Stimulated activated naive CD8-positive, alpha-beta T cell treated with anti-CD3 and anti-CD28 coated beads, Interleukin-15, amount 100 ng/mL, for 72 hours (primary cell): ENCODE data around the gene EML4.
"Not testable (repeated sequence)": the region's sequence is repeated elsewhere in the genome, so short reads cannot be mapped to it uniquely, and the experiment has no call there.

Experiments used
- ATAC-seq: fragments of 150-1000 bp; cut with Tn5 transposase; 2 replicates; pipeline ENCODE4 v1.10.0; 2021; ENCODE audit warnings: mild to moderate bottlenecking, moderate library complexity
- DNase-seq, 2 donors: peaks; one replicate each; pipeline ENCODE4 v3.0.0; 2021 to 2022
- H3K27ac Mint-ChIP-seq, 2 donors: one replicate each; pipeline ENCODE4 v1.8.0; 2022; ENCODE audit warnings: mild to moderate bottlenecking in 2 of 2, mixed read lengths in 2 of 2, moderate library complexity in 2 of 2
- H3K27me3 Mint-ChIP-seq: one replicate; pipeline ENCODE4 v1.8.0; 2022; ENCODE audit warnings: mixed read lengths
- H3K4me1 Mint-ChIP-seq: one replicate; pipeline ENCODE4 v1.8.0; 2022; ENCODE audit warnings: mild to moderate bottlenecking, mixed read lengths
- H3K4me3 Mint-ChIP-seq, 2 donors: one replicate each; pipeline ENCODE4 v1.8.0; 2022; ENCODE audit warnings: mild to moderate bottlenecking in 2 of 2, mixed read lengths in 2 of 2, moderate library complexity in 1 of 2
- H3K9me3 Mint-ChIP-seq, 2 donors: one replicate each; pipeline ENCODE4 v1.8.0; 2022; ENCODE audit warnings: mixed read lengths in 2 of 2

The EML4 gene

GRCh38 chr2:42132966-42133641, 36.0 kb upstream of the EML4 start:
- peak; percentile 95 for ATAC-seq
- H3K4me1 Mint-ChIP-seq = peaks cover 80% of the 10 kb centered on the region
- peak overlapping the region; percentile 82 to 84 for H3K4me3 Mint-ChIP-seq

GRCh38 chr2:42133771-42134195, 35.4 kb upstream of the EML4 start:
- DNase-seq (no peak), ATAC-seq (no peak)
- H3K4me3 Mint-ChIP-seq = peak overlapping the region; percentile 82 to 84
- H3K4me1 Mint-ChIP-seq = peaks cover 78% of the 10 kb centered on the region
- H3K27ac Mint-ChIP-seq = peak overlapping the region; percentile 92
- H3K27me3 Mint-ChIP-seq = no peaks in the 10 kb centered on the region
- no peaks in the 10 kb centered on the region for H3K9me3 Mint-ChIP-seq

More at GRCh38 chr2:42132966-42133641, 36.0 kb upstream of the EML4 start:
- H3K27ac Mint-ChIP-seq = peak overlapping the region; percentile 92 to 95
- no peaks in the 10 kb centered on the region for H3K27me3 Mint-ChIP-seq
- peak; percentile 85 to 90 for DNase-seq
- no peaks in the 10 kb centered on the region for H3K9me3 Mint-ChIP-seq

GRCh38 chr2:42134401-42134932, 34.7 kb upstream of the EML4 start:
- H3K27ac Mint-ChIP-seq, H3K9me3 Mint-ChIP-seq, ATAC-seq, DNase-seq, H3K4me3 Mint-ChIP-seq, H3K27me3 Mint-ChIP-seq: not testable (repeated sequence)
- H3K4me1 Mint-ChIP-seq = peaks cover 78% of the 10 kb centered on the region

GRCh38 chr2:42135381-42136312, 33.5 kb upstream of the EML4 start:
- Mint-ChIP-seq H3K9me3 (no peaks in the 10 kb centered on the region), H3K4me3 (peak overlapping the region; percentile 34 to 70), H3K4me1 (peaks cover 79% of the 10 kb centered on the region), H3K27ac (peak overlapping the region; percentile 42 to 95), H3K27me3 (no peaks in the 10 kb centered on the region)
- DNase-seq (no peak), ATAC-seq (no peak)

GRCh38 chr2:42136782-42137124, 32.4 kb upstream of the EML4 start:
- DNase-seq (no peak), ATAC-seq (no peak)
- Mint-ChIP-seq H3K27me3 (no peaks in the 10 kb centered on the region), H3K27ac (peak overlapping the region in 1 of 2 donors; percentile 13), H3K4me1 (peaks cover 88% of the 10 kb centered on the region), H3K4me3 (no peak overlapping the region), H3K9me3 (no peaks in the 10 kb centered on the region)

- Mint-ChIP-seq H3K27me3 (no peaks in the 10 kb centered on the region), H3K4me1 (peaks cover 88% of the 10 kb centered on the region), H3K4me3 (no peak overlapping the region), H3K9me3 (no peaks in the 10 kb centered on the region), H3K27ac (no peak overlapping the region)
- DNase-seq (no peak), ATAC-seq (no peak)
Measured at GRCh38 chr2:42137125-42137841, 31.9 kb upstream of the EML4 start.

- no peak for DNase-seq
- no peak overlapping the region for H3K27ac Mint-ChIP-seq
- H3K27me3 Mint-ChIP-seq = no peaks in the 10 kb centered on the region
- H3K9me3 Mint-ChIP-seq = no peaks in the 10 kb centered on the region
- no peak overlapping the region for H3K4me3 Mint-ChIP-seq
- peaks cover 88% of the 10 kb centered on the region for H3K4me1 Mint-ChIP-seq
- ATAC-seq = no peak
Measured at GRCh38 chr2:42138163-42139015, 30.8 kb upstream of the EML4 start.

- no peak for DNase-seq
- Mint-ChIP-seq H3K4me3 (no peak overlapping the region), H3K9me3 (no peaks in the 10 kb centered on the region), H3K4me1 (peaks cover 88% of the 10 kb centered on the region), H3K27me3 (no peaks in the 10 kb centered on the region), H3K27ac (no peak overlapping the region)
- ATAC-seq = no peak
Measured at GRCh38 chr2:42139101-42139500, 30.1 kb upstream of the EML4 start.

GRCh38 chr2:42140496-42140895, 28.7 kb upstream of the EML4 start:
- H3K27ac Mint-ChIP-seq = no peak overlapping the region
- H3K4me1 Mint-ChIP-seq = peaks cover 78% of the 10 kb centered on the region
- DNase-seq (no peak), ATAC-seq (no peak)
- no peak overlapping the region for H3K4me3 Mint-ChIP-seq
- no peaks in the 10 kb centered on the region for H3K27me3 Mint-ChIP-seq
- H3K9me3 Mint-ChIP-seq = no peaks in the 10 kb centered on the region

- Mint-ChIP-seq H3K27ac (peak overlapping the region in 1 of 2 donors; percentile 84), H3K4me3 (peak overlapping the region; percentile 72 to 77), H3K9me3 (no peaks in the 10 kb centered on the region), H3K4me1 (peaks cover 64% of the 10 kb centered on the region), H3K27me3 (no peaks in the 10 kb centered on the region)
- DNase-seq (no peak), ATAC-seq (peak; percentile 63)
Measured at GRCh38 chr2:42141687-42142546, 27.2 kb upstream of the EML4 start.

GRCh38 chr2:42142547-42143184, 26.5 kb upstream of the EML4 start:
- no peak for DNase-seq
- peak; percentile 38 for ATAC-seq

GRCh38 chr2:42147641-42148274, 21.4 kb upstream of the EML4 start:
- Mint-ChIP-seq H3K4me3 (no peak overlapping the region), H3K4me1 (peaks cover 21% of the 10 kb centered on the region)

More at GRCh38 chr2:42142547-42143184, 26.5 kb upstream of the EML4 start:
- Mint-ChIP-seq H3K27ac (no peak overlapping the region), H3K27me3 (no peaks in the 10 kb centered on the region), H3K9me3 (no peaks in the 10 kb centered on the region), H3K4me1 (peaks cover 56% of the 10 kb centered on the region), H3K4me3 (no peak overlapping the region)

GRCh38 chr2:42150159-42150558, 19.0 kb upstream of the EML4 start:
- Mint-ChIP-seq H3K27ac (no peak overlapping the region), H3K4me3 (no peak overlapping the region), H3K9me3 (peaks cover 0 to 21% of the 10 kb centered on the region in 2 donors), H3K4me1 (peaks cover 5% of the 10 kb centered on the region), H3K27me3 (no peaks in the 10 kb centered on the region)
- DNase-seq (no peak), ATAC-seq (peak; percentile 58)

More at GRCh38 chr2:42147641-42148274, 21.4 kb upstream of the EML4 start:
- no peaks in the 10 kb centered on the region for H3K27me3 Mint-ChIP-seq
- H3K27ac Mint-ChIP-seq = no peak overlapping the region
- no peak for DNase-seq
- H3K9me3 Mint-ChIP-seq = peaks cover 0 to 21% of the 10 kb centered on the region in 2 donors
- ATAC-seq = no peak
